Transverse colon (tissue), 4 donors: Measurements from ENCODE around the gene SMYD3.

Experiments used
- EP300 ChIP-seq: sonication (generic); formaldehyde crosslinking; IDR thresholded peaks from one replicate; pipeline ENCODE4 v1.6.1; 2017; ENCODE audit warnings: antibody characterized with exemption, low read depth
- POLR2A ChIP-seq: fragments of 450-650 bp; IDR thresholded peaks from one replicate; pipeline ENCODE4 v1.6.1; 2016; ENCODE audit warnings: antibody characterized with exemption, mild to moderate bottlenecking, moderate library complexity
- POLR2AphosphoS5 ChIP-seq, 3 donors: sonication (generic); formaldehyde crosslinking; IDR thresholded peaks; one replicate each; pipeline ENCODE4 v1.6.1; 2016; ENCODE audit warnings: antibody characterized with exemption in 3 of 3
- TF ChIP-seq, protein P1 (sequence below), 5 experiments: fragments of 200-600 bp in 3 of 5; fragments of 450-650 bp in 2 of 5; sonication (generic) in 3 of 5; IDR thresholded peaks; 1 replicate in 2 of 5; 2 replicates in 3 of 5; pipeline ENCODE4 v1.5.1; 2016 to 2017; ENCODE audit warnings: antibody characterized with exemption in 5 of 5, inconsistent platforms in 3 of 5, mild to moderate bottlenecking in 2 of 5, moderate library complexity in 1 of 5

DNA sequence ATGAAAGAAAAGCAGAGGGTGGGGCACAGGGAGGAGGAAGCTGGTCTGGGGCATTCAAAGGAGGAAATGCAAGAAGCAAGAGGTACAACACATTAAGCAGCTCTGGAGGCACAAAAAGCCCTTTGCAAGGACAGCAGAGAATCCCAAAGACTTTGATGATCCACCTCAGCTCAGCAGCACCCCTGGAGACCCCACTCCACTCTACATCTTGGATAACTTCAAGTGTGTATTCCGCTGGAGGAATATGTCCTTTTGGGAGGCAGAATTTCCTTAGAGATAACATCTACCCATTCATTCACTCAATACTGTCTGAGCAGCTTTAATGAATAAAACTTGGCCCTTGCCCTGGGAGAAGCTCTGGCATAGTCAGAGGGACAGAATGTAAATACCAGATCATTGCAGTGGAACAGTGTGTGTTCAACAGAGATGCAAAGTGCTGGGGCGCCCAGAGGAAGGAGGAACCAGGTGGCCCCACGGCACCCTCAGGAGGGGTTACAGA, 752.6 kb downstream of the SMYD3 start:
- TF ChIP-seq, protein P1, sequence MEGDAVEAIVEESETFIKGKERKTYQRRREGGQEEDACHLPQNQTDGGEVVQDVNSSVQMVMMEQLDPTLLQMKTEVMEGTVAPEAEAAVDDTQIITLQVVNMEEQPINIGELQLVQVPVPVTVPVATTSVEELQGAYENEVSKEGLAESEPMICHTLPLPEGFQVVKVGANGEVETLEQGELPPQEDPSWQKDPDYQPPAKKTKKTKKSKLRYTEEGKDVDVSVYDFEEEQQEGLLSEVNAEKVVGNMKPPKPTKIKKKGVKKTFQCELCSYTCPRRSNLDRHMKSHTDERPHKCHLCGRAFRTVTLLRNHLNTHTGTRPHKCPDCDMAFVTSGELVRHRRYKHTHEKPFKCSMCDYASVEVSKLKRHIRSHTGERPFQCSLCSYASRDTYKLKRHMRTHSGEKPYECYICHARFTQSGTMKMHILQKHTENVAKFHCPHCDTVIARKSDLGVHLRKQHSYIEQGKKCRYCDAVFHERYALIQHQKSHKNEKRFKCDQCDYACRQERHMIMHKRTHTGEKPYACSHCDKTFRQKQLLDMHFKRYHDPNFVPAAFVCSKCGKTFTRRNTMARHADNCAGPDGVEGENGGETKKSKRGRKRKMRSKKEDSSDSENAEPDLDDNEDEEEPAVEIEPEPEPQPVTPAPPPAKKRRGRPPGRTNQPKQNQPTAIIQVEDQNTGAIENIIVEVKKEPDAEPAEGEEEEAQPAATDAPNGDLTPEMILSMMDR (IDR thresholded peaks at IDR 0.05): no peak
- TF ChIP-seq POLR2A (no peak), POLR2AphosphoS5 (IDR thresholded peaks at IDR 0.05) (no peak), EP300 (no peak)
